ENCODE measurements around the gene DLX6.

- TF ChIP-seq, protein P1, sequence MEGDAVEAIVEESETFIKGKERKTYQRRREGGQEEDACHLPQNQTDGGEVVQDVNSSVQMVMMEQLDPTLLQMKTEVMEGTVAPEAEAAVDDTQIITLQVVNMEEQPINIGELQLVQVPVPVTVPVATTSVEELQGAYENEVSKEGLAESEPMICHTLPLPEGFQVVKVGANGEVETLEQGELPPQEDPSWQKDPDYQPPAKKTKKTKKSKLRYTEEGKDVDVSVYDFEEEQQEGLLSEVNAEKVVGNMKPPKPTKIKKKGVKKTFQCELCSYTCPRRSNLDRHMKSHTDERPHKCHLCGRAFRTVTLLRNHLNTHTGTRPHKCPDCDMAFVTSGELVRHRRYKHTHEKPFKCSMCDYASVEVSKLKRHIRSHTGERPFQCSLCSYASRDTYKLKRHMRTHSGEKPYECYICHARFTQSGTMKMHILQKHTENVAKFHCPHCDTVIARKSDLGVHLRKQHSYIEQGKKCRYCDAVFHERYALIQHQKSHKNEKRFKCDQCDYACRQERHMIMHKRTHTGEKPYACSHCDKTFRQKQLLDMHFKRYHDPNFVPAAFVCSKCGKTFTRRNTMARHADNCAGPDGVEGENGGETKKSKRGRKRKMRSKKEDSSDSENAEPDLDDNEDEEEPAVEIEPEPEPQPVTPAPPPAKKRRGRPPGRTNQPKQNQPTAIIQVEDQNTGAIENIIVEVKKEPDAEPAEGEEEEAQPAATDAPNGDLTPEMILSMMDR (IDR thresholded peaks at IDR 0.05; ENCODE audit: low read depth, low read length), result no peak
- TF ChIP-seq POLR2A (IDR thresholded peaks at IDR 0.05; ENCODE audit: extremely low read depth, insufficient read length), result no peak
Observed at GRCh38 chr7:96977445-96977844, 27.9 kb upstream of the DLX6 start.

All from NB4 (cell line).